IPS-20b (cell line): ENCODE results near the gene FHL2.

Experiments
- H3K27ac ChIP-seq: one replicate; pipeline ENCODE4 v1.5.1; 2013; ENCODE audit warnings: low read length
- H3K27me3 ChIP-seq: 2 replicates; pipeline ENCODE4 v1.6.1; 2013; ENCODE audit warnings: mild to moderate bottlenecking, low read length, inconsistent platforms; ENCODE audit not compliant: insufficient read depth
- H3K36me3 ChIP-seq: 2 replicates; pipeline ENCODE4 v1.6.1; 2013; ENCODE audit warnings: low read depth, mild to moderate bottlenecking, inconsistent platforms, low read length, moderate library complexity; ENCODE audit not compliant: insufficient read depth
- H3K4me1 ChIP-seq: 2 replicates; pipeline ENCODE4 v1.6.1; 2013; ENCODE audit warnings: mild to moderate bottlenecking, control low read depth, inconsistent platforms, low read length, moderate library complexity; ENCODE audit not compliant: insufficient read depth
- H3K4me3 ChIP-seq: 2 replicates; pipeline ENCODE4 v1.5.1; 2013; ENCODE audit warnings: mild to moderate bottlenecking, low read length, inconsistent platforms
- H3K9ac ChIP-seq: 2 replicates; pipeline ENCODE4 v1.6.1; 2013; ENCODE audit warnings: low read depth, mild to moderate bottlenecking, inconsistent platforms, low read length, moderate library complexity
- H3K9me3 ChIP-seq: 2 replicates; pipeline ENCODE4 v1.6.1; 2013; ENCODE audit warnings: mild to moderate bottlenecking, low read depth, low read length, inconsistent platforms; ENCODE audit not compliant: insufficient read depth

The FHL2 gene

DNA sequence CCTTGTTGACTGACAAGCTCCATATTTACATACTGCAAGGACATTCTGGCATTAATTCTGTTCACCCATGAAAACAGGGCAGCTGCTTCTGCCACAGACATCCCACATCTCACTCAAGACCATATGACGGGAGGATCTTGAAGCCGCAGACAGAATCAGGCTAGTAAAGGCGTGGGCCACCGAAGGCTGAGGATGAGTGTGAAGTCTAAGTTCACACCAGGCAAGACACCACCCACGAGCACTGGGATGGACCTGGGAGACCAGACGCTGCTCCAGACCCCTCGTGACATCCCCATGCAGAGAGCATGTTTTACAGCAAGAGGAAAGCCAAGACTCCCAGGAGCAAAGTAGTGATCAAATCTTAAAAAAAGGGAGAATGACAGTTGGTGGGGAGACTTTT lies 3.2 kb downstream of the FHL2 start:
- no peak overlapping the region for H3K4me3 ChIP-seq
- no peak overlapping the region for H3K27ac ChIP-seq
- H3K9ac ChIP-seq, result no peak overlapping the region
- H3K9me3 ChIP-seq, result no peaks in the 10 kb centered on the region
- peaks cover 27% of the 10 kb centered on the region for H3K27me3 ChIP-seq
- H3K36me3 ChIP-seq, result peaks cover 25% of the 10 kb centered on the region
- peaks cover 7% of the 10 kb centered on the region for H3K4me1 ChIP-seq

DNA sequence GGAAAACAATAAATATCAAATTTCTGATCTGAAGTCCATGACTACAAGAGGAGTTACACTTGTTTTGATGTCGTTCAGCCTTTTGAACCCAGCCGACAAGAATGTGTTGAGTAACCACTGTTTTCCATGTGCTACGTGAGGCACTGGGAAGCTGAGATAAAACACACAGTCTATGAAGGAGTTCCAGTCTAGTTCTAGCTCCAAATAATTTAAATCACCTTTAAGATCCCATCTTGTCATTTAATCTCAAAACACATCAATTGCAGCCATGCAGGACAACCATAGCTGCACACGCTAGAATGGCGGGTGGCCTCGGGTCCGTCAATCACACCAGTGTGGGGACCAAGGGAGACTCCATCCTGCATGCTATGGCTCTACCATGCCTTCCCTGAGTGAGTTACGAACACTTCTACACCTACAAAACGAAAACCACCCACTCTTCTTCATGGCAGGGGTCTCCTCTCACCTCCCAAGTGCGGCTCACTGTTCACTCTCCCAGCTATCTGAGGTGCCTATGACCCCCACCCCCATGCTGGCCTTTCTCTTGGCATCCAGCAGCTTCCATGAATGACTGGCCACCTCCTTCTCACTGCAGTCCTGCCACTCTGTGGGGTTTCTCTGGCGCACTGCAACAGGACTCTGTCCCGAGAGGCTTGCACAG lies 3.8 kb downstream of the FHL2 start:
- H3K36me3 ChIP-seq, result peaks cover 31% of the 10 kb centered on the region
- peaks cover 7% of the 10 kb centered on the region for H3K4me1 ChIP-seq
- H3K9me3 ChIP-seq, result no peaks in the 10 kb centered on the region
- H3K27me3 ChIP-seq, result peaks cover 24% of the 10 kb centered on the region
- H3K27ac ChIP-seq, result no peak overlapping the region
- H3K4me3 ChIP-seq, result no peak overlapping the region
- H3K9ac ChIP-seq, result no peak overlapping the region

DNA sequence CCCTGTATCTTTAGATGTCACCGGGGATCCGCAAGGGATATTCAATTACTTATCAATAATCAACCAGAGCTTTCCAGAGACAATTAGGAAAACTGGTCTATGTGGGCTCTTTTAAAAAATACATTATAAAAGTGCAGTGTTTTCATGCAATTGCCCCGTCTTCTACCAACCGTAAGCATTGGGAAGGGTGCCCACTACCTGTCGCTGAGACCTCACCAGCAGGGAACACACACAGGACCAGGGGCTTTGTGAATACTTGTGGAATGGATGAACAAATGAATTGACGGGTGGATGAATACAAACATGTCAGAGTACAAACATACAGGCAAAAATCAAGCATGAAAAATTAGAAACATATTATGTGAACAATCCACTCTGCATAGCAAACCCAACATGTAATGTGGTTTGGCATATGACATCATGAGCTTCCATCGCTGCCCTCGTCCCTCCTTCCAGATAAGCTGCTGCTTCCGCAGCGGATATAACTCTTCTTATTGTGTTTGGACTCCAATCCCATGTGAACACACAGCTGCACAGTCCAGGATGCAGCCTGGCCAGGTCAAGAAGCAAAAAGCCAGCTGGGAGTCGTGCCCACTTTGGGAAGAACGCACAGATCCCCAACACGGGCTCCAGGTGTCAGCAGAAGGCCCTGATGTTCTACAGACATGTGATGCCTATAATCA lies 5.3 kb downstream of the FHL2 start:
- H3K27me3 ChIP-seq, result peaks cover 8% of the 10 kb centered on the region; the same call in 1 of the 2 replicates
- H3K9ac ChIP-seq, result no peak overlapping the region
- H3K4me1 ChIP-seq, result peaks cover 7% of the 10 kb centered on the region
- no peak overlapping the region for H3K27ac ChIP-seq
- no peak overlapping the region for H3K4me3 ChIP-seq
- H3K9me3 ChIP-seq, result no peaks in the 10 kb centered on the region
- H3K36me3 ChIP-seq, result peaks cover 41% of the 10 kb centered on the region

DNA sequence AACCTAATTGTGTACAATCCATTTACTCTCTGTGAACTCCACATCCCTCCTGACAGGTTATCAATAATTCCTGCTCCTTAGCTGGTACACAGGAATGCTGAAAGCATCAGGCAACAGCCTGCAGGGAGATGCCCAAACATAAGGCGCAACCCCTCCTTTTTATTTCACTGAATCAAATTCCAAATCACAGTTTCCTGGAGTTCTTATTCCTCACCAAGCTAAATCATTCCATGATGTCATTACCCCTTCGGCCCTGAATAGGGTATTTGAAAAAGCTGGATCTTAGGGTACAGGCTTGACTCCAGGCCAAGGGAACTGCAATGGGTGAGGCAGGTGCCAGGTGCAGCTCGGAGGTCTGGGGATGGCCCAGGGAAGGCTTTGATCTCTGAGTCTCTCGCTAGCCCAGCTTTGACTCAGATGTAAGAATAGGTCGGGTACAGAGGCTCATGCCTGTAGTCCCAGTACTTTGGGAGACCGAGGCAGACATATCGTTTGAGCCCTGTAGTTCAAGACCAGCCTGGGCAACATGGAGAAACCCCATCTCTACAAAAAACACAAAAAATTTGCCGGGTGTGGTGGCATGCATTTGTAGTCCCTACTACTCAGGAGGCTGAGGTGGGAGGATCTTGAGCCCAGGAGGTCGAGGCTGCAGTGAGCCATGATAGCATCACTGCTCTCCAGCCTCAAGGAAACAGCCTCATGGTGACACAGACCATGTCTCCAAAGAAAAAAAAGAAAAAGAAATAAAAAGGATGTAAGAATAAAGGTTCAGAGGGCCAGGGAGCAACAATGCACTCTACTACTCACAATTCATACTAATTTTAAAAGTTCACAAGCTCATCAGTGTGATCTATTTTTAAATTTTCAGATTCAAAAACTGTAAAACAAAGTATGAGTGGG lies 6.8 kb downstream of the FHL2 start:
- Histone ChIP-seq H3K36me3 (peaks cover 41% of the 10 kb centered on the region), H3K4me3 (no peak overlapping the region), H3K27me3 (no peaks in the 10 kb centered on the region), H3K9ac (no peak overlapping the region), H3K4me1 (peaks cover under 1% of the 10 kb centered on the region), H3K27ac (no peak overlapping the region), H3K9me3 (no peaks in the 10 kb centered on the region)

DNA sequence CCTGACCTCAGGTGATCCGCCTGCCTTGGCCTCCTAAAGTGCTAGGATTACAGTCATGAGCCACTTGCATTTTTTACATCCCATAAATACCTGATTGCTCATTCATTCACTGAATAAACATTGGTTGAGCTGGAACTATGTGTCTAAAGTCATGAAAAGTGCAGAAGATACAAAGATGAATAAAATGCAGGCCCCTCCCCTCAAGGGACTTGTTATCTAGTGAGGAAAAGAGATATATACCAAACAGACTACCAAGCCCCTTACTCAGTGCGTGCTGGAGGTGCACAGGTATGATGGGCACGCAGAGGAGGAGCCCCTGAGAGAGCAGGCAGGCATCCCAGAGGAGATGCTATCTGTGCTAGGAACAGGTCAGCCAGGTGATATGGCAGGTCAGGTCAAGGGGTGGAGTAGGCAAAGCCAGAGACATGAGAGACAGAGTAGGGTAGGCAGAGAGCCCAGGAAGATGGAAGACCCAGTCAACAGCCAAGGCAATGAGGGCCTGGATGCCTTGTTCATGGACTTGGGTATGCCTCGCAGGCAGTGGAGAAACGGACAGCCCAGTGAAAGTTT lies 7.7 kb downstream of the FHL2 start:
- Histone ChIP-seq H3K9ac (no peak overlapping the region), H3K9me3 (no peaks in the 10 kb centered on the region), H3K4me3 (no peak overlapping the region), H3K4me1 (no peaks in the 10 kb centered on the region), H3K27me3 (no peaks in the 10 kb centered on the region), H3K27ac (no peak overlapping the region), H3K36me3 (peaks cover 43% of the 10 kb centered on the region)

DNA sequence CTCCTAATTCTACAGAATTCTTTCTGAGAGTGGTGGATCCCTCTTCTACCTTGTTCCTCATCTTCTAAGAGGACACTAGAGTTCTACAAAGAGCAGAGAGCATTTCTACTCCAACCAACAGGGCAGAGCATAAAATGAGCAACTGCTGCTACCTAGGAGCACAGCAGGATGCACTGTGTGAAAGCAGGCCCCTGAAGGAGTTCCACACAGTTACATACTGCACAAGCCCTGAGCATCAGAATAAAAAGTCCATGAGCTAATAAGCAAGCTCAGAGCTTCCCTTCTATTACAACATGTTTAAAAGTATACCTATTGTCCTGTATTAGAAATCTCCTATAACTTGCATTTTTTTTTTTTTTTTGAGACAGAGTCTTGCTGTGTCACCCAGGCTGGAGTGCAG lies 8.4 kb downstream of the FHL2 start:
- no peaks in the 10 kb centered on the region for H3K9me3 ChIP-seq
- no peak overlapping the region for H3K4me3 ChIP-seq
- H3K36me3 ChIP-seq, result peaks cover 43% of the 10 kb centered on the region
- no peaks in the 10 kb centered on the region for H3K27me3 ChIP-seq
- H3K9ac ChIP-seq, result no peak overlapping the region
- no peak overlapping the region for H3K27ac ChIP-seq
- H3K4me1 ChIP-seq, result no peaks in the 10 kb centered on the region

DNA sequence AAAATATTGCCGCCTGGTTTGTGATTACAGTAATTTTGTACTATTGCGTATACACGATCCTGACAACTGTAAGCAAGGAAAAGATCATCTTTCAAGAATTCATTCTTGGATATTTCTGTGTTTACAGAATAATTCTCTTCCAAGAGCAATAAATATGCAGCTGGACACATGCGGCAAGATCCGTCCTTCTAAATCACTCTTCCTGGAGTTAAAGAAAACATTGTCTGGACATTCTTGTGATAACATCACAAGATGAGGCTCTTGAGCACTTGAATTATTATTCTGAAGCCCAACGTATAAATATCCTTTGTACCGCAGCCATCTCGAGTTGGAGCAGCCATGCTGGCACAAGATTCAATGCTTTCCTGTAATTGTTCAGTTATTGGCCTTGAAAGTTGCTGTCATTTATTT lies 9.9 kb downstream of the FHL2 start:
- Histone ChIP-seq H3K4me3 (no peak overlapping the region), H3K36me3 (peaks cover 52% of the 10 kb centered on the region), H3K27me3 (no peaks in the 10 kb centered on the region), H3K9me3 (no peaks in the 10 kb centered on the region), H3K4me1 (no peaks in the 10 kb centered on the region), H3K27ac (no peak overlapping the region), H3K9ac (no peak overlapping the region)

DNA sequence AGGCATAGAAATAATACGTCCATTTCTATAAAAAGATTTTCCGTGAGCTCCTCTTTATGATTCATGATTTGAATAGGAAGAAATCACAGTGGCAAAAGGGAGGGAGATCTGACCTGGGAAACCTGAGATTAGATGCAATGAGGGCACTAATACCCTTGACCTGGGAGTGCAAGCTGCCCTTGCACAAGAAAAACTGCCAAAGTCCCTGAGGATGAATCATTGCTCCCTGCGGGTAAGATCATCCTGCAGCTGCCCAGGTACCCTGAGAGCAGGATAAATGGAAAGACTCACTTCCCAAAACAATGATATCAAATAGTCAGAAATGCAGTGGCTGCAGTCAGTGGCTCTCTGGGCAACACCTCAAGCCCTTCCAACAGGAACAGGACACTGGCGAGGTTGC lies 11.6 kb downstream of the FHL2 start:
- no peaks in the 10 kb centered on the region for H3K4me1 ChIP-seq
- no peak overlapping the region for H3K27ac ChIP-seq

DNA sequence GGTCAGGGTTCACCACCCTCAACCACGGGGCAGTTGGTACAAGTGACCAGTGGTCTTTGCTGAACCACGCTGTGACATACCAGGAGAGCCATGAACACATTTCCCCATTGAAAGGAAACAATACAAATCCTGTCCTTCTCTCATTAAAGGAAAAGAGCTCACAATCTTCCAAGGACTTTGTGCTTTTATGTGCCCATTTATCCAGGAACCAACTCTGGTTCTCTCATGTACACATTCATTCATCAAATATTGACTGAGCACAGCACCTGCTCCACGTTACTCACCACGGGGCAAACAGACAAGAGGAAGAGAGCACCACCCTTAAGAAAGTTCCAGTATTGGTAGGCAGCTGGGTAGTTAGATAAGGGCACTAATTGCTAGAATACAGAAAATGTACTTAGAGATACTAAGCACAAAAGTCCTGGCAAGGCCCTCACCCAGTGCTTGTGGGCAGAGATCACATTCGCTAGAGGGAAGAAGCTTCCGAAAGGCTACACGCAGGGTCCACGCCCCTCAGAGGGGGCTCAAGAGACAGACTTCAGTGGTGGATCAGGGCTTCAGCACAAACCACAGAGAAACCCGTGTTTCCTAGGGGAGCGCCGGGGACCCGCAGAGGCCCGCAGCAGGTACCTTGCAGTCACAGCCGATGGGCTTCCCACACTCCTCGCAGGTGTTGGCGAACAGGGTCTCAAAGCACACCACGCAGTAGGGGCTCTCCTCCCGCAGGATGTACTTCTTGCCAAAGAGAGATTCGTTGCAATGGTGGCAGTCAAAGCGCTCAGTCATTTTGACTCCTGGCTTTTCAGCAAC lies 12.9 kb downstream of the FHL2 start:
- no peaks in the 10 kb centered on the region for H3K9me3 ChIP-seq
- no peak overlapping the region for H3K9ac ChIP-seq
- no peaks in the 10 kb centered on the region for H3K4me1 ChIP-seq
- H3K27ac ChIP-seq, result no peak overlapping the region
- H3K27me3 ChIP-seq, result no peaks in the 10 kb centered on the region
- H3K4me3 ChIP-seq, result no peak overlapping the region
- H3K36me3 ChIP-seq, result peaks cover 69% of the 10 kb centered on the region

More for the DNA sequence above, 11.6 kb downstream of the FHL2 start:
- no peak overlapping the region for H3K4me3 ChIP-seq
- H3K9ac ChIP-seq, result no peak overlapping the region
- H3K27me3 ChIP-seq, result no peaks in the 10 kb centered on the region
- H3K36me3 ChIP-seq, result peaks cover 56% of the 10 kb centered on the region
- H3K9me3 ChIP-seq, result no peaks in the 10 kb centered on the region

DNA sequence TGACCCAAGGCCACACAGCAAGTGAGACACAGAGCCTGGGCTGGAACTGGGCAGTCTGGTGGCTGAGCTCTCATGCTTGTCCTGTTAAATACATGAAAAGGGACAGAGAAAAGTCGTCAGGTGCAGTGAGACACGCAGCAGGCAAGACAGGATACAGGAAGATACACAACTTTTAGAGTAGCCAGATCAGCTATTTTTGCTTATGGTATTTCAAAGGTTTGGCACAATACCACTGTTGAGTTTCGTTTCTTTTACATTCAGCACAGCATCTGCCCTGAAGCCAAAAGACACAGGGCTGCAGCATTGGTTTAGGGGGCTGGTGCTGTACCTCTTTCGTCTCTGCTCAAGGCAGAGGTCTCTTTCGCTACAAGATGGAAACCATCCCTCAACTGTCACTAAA lies 14.0 kb downstream of the FHL2 start:
- H3K27me3 ChIP-seq, result no peaks in the 10 kb centered on the region
- H3K36me3 ChIP-seq, result peaks cover 70% of the 10 kb centered on the region
- H3K9me3 ChIP-seq, result no peaks in the 10 kb centered on the region
- no peaks in the 10 kb centered on the region for H3K4me1 ChIP-seq
- no peak overlapping the region for H3K9ac ChIP-seq
- H3K4me3 ChIP-seq, result no peak overlapping the region
- H3K27ac ChIP-seq, result no peak overlapping the region

DNA sequence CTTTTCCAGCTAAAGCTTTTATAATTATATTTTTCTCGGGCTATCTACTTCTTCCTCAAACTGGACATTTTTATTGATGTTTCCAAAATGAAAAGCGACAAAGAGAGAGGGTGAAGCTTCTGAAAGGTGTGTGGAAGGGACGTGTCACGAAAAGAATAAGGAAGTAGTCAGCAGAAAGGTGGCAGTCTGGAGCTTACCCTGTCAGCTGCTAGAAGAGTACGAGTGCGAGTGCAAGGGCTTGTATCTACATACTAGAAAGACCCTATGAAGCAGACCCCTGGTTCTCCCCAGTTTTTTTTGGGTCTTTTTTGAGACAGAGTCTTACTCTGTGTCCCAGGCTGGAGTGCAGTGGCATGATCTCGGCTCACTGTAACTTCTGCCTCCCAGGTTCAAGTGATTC lies 14.6 kb downstream of the FHL2 start:
- no peak overlapping the region for H3K4me3 ChIP-seq
- no peaks in the 10 kb centered on the region for H3K27me3 ChIP-seq
- no peak overlapping the region for H3K27ac ChIP-seq
- H3K4me1 ChIP-seq, result no peaks in the 10 kb centered on the region
- no peaks in the 10 kb centered on the region for H3K9me3 ChIP-seq
- H3K9ac ChIP-seq, result no peak overlapping the region
- H3K36me3 ChIP-seq, result peaks cover 64% of the 10 kb centered on the region
